Measurements from ENCODE around the gene SPATS2L.

GRCh38 chr2:200335657-200336056 is 29.2 kb downstream of the SPATS2L start:
- TF ChIP-seq EZH2phosphoT487 (conservative IDR thresholded peaks at IDR 0.05; ENCODE audit: low read length) (no peak), CTCF (IDR thresholded peaks at IDR 0.05; ENCODE audit: insufficient read depth, low read length, poor library complexity, severe bottlenecking) (no peak)
